NCI-H2227 (cell line): ENCODE measurements around the gene LCN2.
"Not testable (repeated sequence)": the region's sequence is repeated elsewhere in the genome, so short reads cannot be mapped to it uniquely, and the experiment has no call there.

Experiments
- DNase-seq: peaks from one replicate; lab custom pipeline; 2025; ENCODE audit not compliant: unreplicated experiment; lab: John Stamatoyannopoulos, UW

Gene LCN2

DNA sequence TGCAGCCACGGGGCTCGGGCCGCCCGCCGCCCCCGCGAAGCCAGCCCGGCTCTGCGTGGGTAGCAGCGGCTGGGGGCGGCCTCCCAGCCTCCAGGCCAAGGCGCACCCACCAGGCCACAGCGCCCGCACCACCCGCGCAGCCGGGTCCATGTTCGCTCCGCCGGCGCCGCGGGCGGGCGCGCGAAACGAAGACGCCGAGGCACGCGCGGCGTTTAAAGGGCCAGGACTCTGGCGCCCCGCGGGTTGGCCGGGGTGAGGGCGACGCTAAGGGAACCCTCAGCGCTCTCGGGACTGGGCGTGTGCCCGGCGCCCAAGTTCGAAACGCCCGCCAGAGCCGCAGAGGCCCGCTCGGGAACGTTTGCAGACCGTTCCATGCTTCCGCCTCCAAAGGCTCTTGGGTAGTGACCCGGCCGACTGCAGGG is 21.7 kb upstream of the LCN2 start, which contains the start of gene PTGES2:
Gene PTGES2 (minus strand): TSS at position 162 of the 422 bp plus-strand sequence. CDS start 12 bp downstream, at position 150.
- peak; percentile 86 for DNase-seq

- peak; percentile 89 for DNase-seq
These were observed 21.0 kb upstream of the LCN2 start for GRCh38 chr9:128127990-128128835.

- DNase-seq: no peak
These were observed 20.2 kb upstream of the LCN2 start for GRCh38 chr9:128128836-128129590.

GRCh38 chr9:128129976-128130590 is 19.2 kb upstream of the LCN2 start:
- DNase-seq: not testable (repeated sequence)

GRCh38 chr9:128130651-128131050 is 18.6 kb upstream of the LCN2 start:
- DNase-seq: not testable (repeated sequence)

DNA sequence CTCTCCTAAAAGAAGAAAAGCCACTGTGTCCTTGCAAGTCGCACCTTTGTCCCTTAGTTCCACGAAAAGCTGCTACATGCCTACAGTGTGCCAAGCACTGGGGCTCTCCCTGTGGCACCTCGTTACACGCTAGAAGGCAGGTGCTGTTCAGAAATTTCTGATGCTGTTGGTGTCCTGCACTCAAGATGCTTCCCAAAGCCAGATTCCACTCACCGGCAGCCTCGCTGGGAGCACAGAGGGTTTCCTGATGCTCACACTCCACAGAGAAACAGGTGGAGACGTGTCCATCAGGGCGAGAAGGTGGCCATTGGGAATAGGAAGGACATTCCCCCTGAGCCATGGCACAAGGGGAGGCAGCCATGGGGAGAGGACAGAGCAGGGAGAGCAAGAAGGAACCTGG is 17.9 kb upstream of the LCN2 start:
- DNase-seq: not testable (repeated sequence)

DNA sequence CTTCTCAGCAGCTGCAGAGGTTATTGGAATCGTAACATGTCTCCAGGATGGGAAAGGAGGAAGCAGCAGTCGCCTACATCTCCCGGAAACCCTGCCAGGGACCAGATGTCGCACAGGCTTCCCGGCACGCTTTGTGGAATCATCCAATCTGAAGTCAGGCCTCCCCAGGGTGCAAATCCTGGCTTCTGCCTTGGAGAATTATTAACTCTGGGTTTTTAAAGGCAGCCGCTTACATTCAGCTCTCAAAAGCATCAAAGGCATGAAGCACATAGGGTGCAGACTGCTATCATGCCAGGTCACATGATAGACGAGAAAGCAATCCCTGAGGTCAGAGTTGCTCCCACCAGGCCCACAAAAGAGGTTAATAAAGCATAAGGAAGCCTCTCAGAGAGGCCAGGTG is 17.1 kb upstream of the LCN2 start:
- not testable (repeated sequence) for DNase-seq

- DNase-seq: not testable (repeated sequence)
These were observed 13.7 kb upstream of the LCN2 start for GRCh38 chr9:128135561-128135960.

- DNase-seq: no peak
These were observed 12.1 kb upstream of the LCN2 start for GRCh38 chr9:128136816-128137793.

DNA sequence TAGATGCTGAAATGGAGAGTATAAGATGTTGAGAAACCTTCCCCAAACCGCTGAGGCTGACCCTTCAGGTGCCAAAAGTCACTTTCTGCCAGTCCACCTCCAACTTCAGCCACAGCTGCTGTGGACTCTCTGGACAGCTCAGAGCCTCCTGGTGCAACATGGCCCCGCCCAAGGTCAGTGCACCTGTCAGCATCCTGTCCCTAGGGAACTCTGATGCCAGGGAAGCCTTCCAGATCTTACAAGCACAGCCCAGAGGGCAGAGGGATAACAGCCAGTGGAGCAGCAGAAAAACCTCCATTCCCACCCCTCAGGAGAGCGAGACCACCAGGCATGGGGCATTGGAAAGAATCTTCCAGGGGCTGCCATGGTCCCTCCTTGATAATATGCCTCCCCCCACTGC is 11.3 kb upstream of the LCN2 start:
- no peak for DNase-seq

- DNase-seq: no peak
These were observed 9.6 kb upstream of the LCN2 start for GRCh38 chr9:128139621-128140020.

- no peak for DNase-seq
These were observed 7.6 kb upstream of the LCN2 start for GRCh38 chr9:128141604-128142003.

- DNase-seq: no peak
These were observed 7.2 kb upstream of the LCN2 start for GRCh38 chr9:128142061-128142460.

- no peak for DNase-seq
These were observed 6.7 kb upstream of the LCN2 start for GRCh38 chr9:128142596-128142995.

- DNase-seq: no peak
These were observed 5.6 kb upstream of the LCN2 start for GRCh38 chr9:128143525-128144238.

DNA sequence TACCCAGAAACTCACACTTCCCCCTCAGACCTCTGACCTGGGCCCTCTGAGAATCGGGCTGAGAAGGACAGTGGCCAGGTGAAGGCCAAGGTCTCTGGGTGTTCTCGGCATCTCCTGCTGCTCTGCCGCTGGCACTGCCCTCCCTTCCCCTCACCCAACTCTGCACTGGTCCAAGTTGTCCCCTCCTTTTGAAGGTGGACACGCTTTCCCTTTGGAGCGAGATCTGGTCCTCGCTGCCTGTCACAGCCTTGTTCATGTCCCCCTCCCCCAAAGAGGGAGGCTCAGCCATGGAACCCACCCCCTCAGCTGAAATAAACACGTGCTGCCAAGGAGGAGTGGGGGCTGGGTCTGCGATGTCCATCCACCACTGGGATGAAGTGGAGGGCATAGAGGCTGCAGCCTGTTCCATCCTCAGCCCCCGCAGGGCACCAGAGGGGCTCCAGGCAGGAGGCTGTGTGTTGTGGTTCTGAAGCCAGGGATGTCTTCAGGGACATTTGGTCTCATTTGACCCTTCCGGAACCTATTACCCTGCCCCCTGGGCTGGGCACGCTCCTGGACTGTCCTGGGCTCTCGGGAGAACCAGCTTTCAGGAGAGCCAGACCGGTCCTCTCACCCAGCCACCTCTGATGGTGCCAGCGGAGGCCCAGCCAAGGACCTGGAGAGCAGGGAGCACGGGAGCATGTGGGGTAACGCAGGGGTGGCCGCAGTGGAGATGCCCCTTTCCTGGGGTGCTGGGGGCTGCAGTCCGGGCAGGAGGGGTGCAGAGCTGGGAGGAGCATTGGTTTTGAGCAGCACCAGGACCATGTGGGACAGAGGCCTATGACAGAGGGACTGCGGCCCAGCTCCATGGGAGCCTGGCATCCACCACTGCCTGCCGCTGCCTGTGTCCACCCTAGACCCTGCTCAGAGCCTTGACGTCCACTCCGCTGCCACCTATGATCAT is 4.7 kb upstream of the LCN2 start:
- no peak for DNase-seq

DNA sequence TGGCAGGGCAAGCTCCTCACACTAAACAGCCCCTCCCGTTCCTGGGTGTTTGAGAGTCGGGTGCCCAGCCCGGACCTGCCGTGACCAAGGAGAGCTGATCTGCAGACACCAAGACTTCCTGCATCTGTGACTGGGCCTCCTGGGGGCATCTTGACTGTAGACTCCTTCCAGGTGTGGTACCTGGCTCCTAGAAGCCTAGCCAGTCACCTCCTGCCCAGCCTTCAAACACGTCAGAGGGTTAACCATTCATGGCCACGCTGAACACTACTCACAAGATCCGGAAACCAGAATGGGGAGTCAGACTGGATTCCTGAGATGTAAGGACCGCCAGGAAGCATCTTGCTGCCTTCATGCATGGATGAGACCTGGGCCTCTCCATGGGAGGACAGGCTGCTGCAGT is 3.7 kb upstream of the LCN2 start:
- no peak for DNase-seq

GRCh38 chr9:128145951-128146351 is 3.3 kb upstream of the LCN2 start:
- DNase-seq: no peak
